Neuron (in vitro differentiated cells): ENCODE data around the gene MARCHF7.
"Not testable (repeated sequence)": the region's sequence is repeated elsewhere in the genome, so short reads cannot be mapped to it uniquely, and the experiment has no call there.

Experiments
- H2AFZ ChIP-seq: one replicate; pipeline ENCODE4 v1.6.1; 2013; ENCODE audit warnings: low read depth, mild to moderate bottlenecking, inconsistent platforms, low read length, moderate library complexity
- H3K27me3 ChIP-seq: one replicate; pipeline ENCODE4 v1.6.1; 2013; ENCODE audit warnings: low read length; ENCODE audit not compliant: insufficient read depth
- H3K36me3 ChIP-seq: one replicate; pipeline ENCODE4 v1.6.1; 2013; ENCODE audit warnings: low read length; ENCODE audit not compliant: insufficient read depth
- H3K4me1 ChIP-seq: one replicate; pipeline ENCODE4 v1.6.1; 2013; ENCODE audit warnings: low read length; ENCODE audit not compliant: insufficient read depth
- H3K4me3 ChIP-seq: 2 replicates; pipeline ENCODE4 v1.5.1; 2013; ENCODE audit warnings: mild to moderate bottlenecking, low read length, moderate library complexity
- H3K9me3 ChIP-seq: one replicate; pipeline ENCODE4 v1.6.1; 2013; ENCODE audit warnings: low read length

MARCHF7 gene

GRCh38 chr2:159728629-159729028, 16.3 kb downstream of the MARCHF7 start:
- H3K4me1 ChIP-seq: no peaks in the 10 kb centered on the region
- H2AFZ ChIP-seq: no peak overlapping the region
- no peak overlapping the region for H3K4me3 ChIP-seq
- H3K9me3 ChIP-seq: peaks cover 11% of the 10 kb centered on the region
- H3K36me3 ChIP-seq: peaks cover 47% of the 10 kb centered on the region
- no peaks in the 10 kb centered on the region for H3K27me3 ChIP-seq

DNA sequence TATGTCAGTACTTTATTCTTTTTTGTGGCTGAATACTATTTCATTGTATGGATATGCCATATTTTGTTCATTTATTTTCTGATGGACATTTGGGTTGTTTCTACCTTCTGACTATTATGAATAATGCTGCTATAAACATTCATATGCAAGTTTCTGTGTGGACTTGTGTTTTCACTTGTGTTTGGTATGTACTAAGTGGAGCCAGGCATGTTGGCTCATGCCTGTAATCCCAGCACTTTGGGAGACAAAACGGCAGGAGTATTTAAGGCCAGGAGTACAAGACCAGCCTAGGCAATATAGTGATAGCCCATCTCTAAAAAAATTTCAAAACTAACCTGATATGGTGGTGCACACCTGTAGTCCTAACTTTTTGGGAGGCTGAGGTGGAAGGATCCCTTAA, 23.3 kb downstream of the MARCHF7 start:
- Histone ChIP-seq H2AFZ (no peak overlapping the region), H3K9me3 (peaks cover 7% of the 10 kb centered on the region), H3K36me3 (peaks cover 80% of the 10 kb centered on the region), H3K4me3 (no peak overlapping the region), H3K27me3 (no peaks in the 10 kb centered on the region), H3K4me1 (no peaks in the 10 kb centered on the region)

GRCh38 chr2:159736048-159736447, 23.7 kb downstream of the MARCHF7 start:
- no peak overlapping the region for H3K4me3 ChIP-seq
- H3K27me3 ChIP-seq: no peaks in the 10 kb centered on the region
- H3K36me3 ChIP-seq: peaks cover 79% of the 10 kb centered on the region
- H3K4me1 ChIP-seq: no peaks in the 10 kb centered on the region
- H3K9me3 ChIP-seq: peaks cover 3% of the 10 kb centered on the region
- no peak overlapping the region for H2AFZ ChIP-seq

- H3K27me3 ChIP-seq: no peaks in the 10 kb centered on the region
- H2AFZ ChIP-seq: no peak overlapping the region
- no peaks in the 10 kb centered on the region for H3K4me1 ChIP-seq
- peaks cover 3% of the 10 kb centered on the region for H3K9me3 ChIP-seq
- H3K36me3 ChIP-seq: peaks cover 82% of the 10 kb centered on the region
- no peak overlapping the region for H3K4me3 ChIP-seq
Observed at GRCh38 chr2:159737292-159737916, 25.1 kb downstream of the MARCHF7 start.

DNA sequence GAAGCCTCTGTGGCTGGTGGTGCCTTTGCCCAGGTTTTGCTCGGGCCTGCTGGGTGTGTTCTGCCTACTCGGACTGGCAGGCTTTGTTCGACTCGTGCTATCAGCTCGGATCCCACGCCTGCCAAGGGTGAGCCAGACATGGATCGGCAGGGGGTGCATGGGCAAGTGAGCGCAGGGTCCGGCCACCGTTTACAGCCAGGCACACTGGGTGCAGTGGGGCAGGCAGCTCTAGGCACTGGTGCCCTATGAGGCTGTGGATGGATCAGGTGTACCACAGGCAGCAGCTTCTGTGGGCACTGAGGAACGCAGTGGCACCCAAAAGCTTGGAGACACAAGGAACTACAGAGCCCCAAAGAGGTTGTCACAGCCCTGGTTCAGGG, 25.6 kb downstream of the MARCHF7 start:
- no peak overlapping the region for H2AFZ ChIP-seq
- H3K9me3 ChIP-seq: peaks cover 4% of the 10 kb centered on the region
- H3K4me1 ChIP-seq: no peaks in the 10 kb centered on the region
- no peaks in the 10 kb centered on the region for H3K27me3 ChIP-seq
- H3K36me3 ChIP-seq: peaks cover 83% of the 10 kb centered on the region
- H3K4me3 ChIP-seq: no peak overlapping the region

DNA sequence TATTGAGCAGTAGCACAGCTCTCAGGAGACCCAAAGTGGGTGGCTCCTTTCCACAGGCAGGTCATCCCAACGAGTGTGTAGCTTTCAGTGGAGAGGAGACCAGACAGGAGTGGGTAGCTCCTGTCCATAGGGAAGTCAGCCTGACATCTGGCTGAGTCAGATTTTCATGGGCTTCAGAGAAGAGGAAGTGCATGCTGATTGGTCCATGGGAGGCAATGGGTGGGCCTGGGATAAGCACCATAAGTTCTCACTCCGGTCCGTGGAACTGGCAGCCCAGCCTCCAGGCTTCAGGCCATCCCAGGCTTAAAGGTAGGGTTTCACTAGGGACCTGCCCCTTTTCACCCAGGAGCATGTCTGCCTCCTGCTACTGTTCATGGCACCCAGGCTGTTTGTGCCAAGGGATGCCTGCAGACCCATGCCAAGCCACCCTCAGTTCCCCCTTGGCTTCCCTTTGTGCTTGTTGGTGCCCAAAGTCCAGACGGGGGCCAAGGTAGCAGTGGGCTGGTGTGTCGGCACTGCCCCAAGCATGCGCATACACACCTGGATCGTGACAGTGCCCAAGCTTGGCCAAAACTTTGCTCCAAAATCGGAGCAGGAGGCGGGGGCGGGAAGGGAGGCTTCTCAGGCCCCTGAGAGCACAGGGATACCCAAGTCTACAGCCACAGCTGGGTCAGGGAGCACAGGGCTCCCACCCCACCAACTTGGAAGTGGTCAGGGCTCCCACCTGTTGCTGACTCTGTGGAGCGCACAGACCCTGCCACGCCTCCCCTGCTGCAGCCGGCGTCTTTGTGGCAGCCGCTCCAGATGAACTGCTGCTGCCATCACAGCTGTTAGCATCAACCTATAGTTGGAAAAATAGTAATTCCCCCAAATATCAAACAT, 26.4 kb downstream of the MARCHF7 start:
- H3K36me3 ChIP-seq: peaks cover 83% of the 10 kb centered on the region
- no peak overlapping the region for H3K4me3 ChIP-seq
- H3K4me1 ChIP-seq: no peaks in the 10 kb centered on the region
- no peak overlapping the region for H2AFZ ChIP-seq
- no peaks in the 10 kb centered on the region for H3K27me3 ChIP-seq
- peaks cover 9% of the 10 kb centered on the region for H3K9me3 ChIP-seq

DNA sequence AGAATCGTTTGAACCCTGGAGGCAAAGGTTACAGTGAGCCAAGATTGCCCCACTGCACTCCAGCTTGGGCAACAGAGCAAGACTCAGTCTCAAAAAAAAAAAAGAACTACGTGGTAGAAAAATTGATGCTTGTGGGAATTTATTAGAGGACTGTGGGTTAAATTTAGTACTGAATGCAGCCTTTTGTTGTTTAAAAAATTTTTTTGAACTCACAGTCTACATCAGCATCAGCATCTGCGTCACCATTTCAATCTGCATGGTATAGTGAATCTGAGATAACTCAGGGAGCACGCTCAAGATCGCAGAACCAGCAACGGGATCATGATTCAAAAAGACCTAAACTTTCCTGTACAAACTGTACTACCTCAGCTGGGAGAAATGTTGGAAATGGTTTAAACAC, 30.5 kb downstream of the MARCHF7 start:
- no peaks in the 10 kb centered on the region for H3K27me3 ChIP-seq
- peaks cover 10% of the 10 kb centered on the region for H3K9me3 ChIP-seq
- no peak overlapping the region for H3K4me3 ChIP-seq
- H3K4me1 ChIP-seq: no peaks in the 10 kb centered on the region
- peaks cover 81% of the 10 kb centered on the region for H3K36me3 ChIP-seq
- no peak overlapping the region for H2AFZ ChIP-seq

- H3K27me3 ChIP-seq: no peaks in the 10 kb centered on the region
- H3K36me3 ChIP-seq: peaks cover 79% of the 10 kb centered on the region
- no peaks in the 10 kb centered on the region for H3K4me1 ChIP-seq
- no peak overlapping the region for H2AFZ ChIP-seq
- H3K9me3 ChIP-seq: peaks cover 17% of the 10 kb centered on the region
- no peak overlapping the region for H3K4me3 ChIP-seq
Observed at GRCh38 chr2:159744363-159744762, 32.1 kb downstream of the MARCHF7 start.

GRCh38 chr2:159745237-159745636, 32.9 kb downstream of the MARCHF7 start:
- Histone ChIP-seq H3K36me3 (peaks cover 84% of the 10 kb centered on the region), H3K9me3 (peaks cover 17% of the 10 kb centered on the region)
- H3K27me3 ChIP-seq, H3K4me3 ChIP-seq, H2AFZ ChIP-seq, H3K4me1 ChIP-seq: not testable (repeated sequence)

DNA sequence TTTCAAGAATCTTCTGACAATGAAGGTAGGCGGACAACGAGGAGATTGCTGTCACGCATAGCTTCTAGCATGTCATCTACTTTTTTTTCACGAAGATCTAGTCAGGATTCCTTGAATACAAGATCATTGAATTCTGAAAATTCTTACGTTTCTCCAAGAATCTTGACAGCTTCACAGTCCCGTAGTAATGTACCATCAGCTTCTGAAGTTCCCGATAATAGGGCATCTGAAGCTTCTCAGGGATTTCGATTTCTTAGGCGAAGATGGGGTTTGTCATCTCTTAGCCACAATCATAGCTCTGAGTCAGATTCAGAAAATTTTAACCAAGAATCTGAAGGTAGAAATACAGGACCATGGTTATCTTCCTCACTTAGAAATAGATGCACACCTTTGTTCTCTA, 35.8 kb downstream of the MARCHF7 start:
- H3K4me1 ChIP-seq: no peaks in the 10 kb centered on the region
- H2AFZ ChIP-seq: no peak overlapping the region
- H3K36me3 ChIP-seq: peaks cover 86% of the 10 kb centered on the region
- no peak overlapping the region for H3K4me3 ChIP-seq
- H3K9me3 ChIP-seq: peaks cover 16% of the 10 kb centered on the region
- no peaks in the 10 kb centered on the region for H3K27me3 ChIP-seq

DNA sequence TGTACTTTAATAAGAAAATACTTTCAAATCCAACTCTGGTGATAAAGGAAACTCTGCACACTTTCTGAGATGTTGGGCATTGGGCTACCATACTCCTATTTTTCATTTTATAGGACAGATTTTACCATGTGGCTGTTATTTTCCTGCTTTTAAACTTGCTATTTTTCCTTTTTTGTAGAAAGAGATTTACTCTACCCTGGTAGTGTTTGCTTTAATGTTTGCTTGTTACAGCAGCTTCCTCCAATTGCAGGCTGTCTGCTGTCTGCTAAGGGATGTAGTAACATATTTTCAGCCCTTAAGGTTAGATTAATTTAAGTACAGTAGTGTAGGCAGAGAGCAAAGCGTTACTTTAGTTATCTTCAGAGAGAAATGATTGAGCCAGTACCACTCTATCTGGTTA, 38.6 kb downstream of the MARCHF7 start:
- H3K4me3 ChIP-seq: no peak overlapping the region
- H3K9me3 ChIP-seq: peaks cover 13% of the 10 kb centered on the region
- H3K4me1 ChIP-seq: no peaks in the 10 kb centered on the region
- no peak overlapping the region for H2AFZ ChIP-seq
- peaks cover 87% of the 10 kb centered on the region for H3K36me3 ChIP-seq
- H3K27me3 ChIP-seq: no peaks in the 10 kb centered on the region

DNA sequence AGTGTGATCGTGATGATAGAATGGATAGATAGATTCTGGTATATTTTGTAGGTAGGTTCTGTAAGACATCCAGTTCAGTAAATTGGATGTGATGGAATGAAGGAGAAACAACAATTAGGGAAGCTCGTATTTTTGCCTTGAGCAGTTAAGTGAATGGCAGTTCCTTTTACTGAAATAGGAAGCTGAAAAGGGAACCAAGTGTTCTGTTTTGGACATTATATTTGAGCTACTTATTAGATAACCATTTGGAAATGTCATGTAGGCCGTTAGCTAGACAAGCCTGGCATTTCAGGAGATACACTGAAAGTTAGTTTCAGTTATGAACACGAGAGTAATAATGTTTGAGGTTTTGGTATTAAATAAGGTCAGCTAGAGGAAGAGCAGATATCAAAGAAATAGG, 41.5 kb downstream of the MARCHF7 start:
- H3K9me3 ChIP-seq: peaks cover 2% of the 10 kb centered on the region
- no peak overlapping the region for H2AFZ ChIP-seq
- peaks cover 82% of the 10 kb centered on the region for H3K36me3 ChIP-seq
- H3K4me3 ChIP-seq: no peak overlapping the region
- no peaks in the 10 kb centered on the region for H3K4me1 ChIP-seq
- no peaks in the 10 kb centered on the region for H3K27me3 ChIP-seq

- Histone ChIP-seq H2AFZ (no peak overlapping the region), H3K36me3 (peaks cover 84% of the 10 kb centered on the region), H3K27me3 (no peaks in the 10 kb centered on the region), H3K4me3 (no peak overlapping the region), H3K4me1 (no peaks in the 10 kb centered on the region), H3K9me3 (peaks cover 2% of the 10 kb centered on the region)
Observed at GRCh38 chr2:159755014-159755413, 42.7 kb downstream of the MARCHF7 start.
